Measurements from ENCODE around the gene EPN1.
A peak's percentile ranks its signal among the peaks of the same experiment; 100 is the strongest.

EPN1 gene

DNA sequence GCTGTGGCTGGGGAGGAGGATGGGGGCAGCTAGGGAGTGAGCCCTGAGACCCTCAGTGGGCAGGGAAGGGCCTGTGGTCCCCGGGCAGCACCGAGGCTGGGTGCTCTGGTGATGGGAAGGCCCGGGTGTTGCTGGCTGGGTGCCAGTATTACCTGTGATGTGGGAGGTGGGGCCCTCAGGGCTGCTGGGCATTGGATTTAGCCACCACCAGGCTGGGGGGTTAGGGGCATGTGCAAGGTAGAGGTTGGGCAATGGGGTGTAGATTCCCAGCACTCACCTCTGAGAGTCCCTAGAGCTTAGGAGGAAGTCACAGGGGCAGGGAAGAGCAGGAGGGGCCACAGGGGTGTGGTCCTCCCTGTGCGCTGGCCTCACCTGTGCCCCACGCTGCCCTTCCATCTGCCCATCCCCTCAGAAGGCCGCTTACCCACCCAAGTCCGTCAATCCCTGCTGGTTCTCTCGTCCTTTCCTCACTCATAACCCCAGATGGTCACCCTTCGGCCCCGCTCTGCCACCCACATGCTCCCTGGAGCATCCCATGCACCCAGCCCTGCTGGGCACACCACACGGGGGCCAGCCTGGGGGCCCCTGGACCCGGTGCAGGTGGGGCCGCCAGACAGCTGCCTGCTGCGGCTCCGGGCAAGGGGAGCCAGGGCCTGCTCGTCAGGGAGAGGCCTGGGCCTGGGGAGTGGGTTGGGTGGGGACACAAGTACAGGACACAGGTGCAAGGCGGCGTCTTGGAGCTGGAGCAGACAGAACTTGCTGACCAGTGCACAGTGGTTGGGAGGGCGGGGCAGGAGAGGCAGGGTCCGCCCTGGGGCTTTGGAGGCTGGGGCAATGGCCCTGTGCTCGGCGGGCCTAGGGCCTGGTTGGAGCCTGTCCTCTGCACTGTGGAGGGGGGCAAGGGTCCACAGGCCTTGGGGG is 12.5 kb downstream of the EPN1 start:
- Histone ChIP-seq H2BK15ac (ENCODE audit: low read length) (no peak overlapping the region), H3K27me3 (ENCODE audit: control insufficient read depth in 3 of 3, insufficient read depth in 3 of 3, low read depth in 1 of 3, low read length in 3 of 3) (no peaks in the 10 kb centered on the region), H3K18ac (ENCODE audit: low read length) (no peak overlapping the region), H3K4me3 (ENCODE audit: low read length in 2 of 2) (no peak overlapping the region), H2AFZ (ENCODE audit: low read length) (no peak overlapping the region), H3K79me1 (ENCODE audit: low read depth, low read length) (peaks cover 40% of the 10 kb centered on the region), H3K9ac (ENCODE audit: low read depth, low read length, poor library complexity) (peak overlapping the region; percentile 60), H3K14ac (ENCODE audit: low read length) (peak overlapping the region; percentile 38), H2AK5ac (ENCODE audit: low read depth, low read length) (no peak overlapping the region), H3K27ac (replicated peaks; ENCODE audit: low read length) (no peak overlapping the region), H2BK12ac (ENCODE audit: low read length) (no peak overlapping the region), H2BK120ac (ENCODE audit: low read depth, low read length) (no peak overlapping the region), H3K9me3 (replicated peaks in 1 of 2; ENCODE audit: control insufficient read depth in 2 of 2, insufficient read depth in 1 of 2, low read depth in 1 of 2, low read length in 2 of 2) (peaks cover 0 to 2% of the 10 kb centered on the region in 2 donors), H3K23ac (ENCODE audit: low read depth, low read length, poor library complexity) (peak overlapping the region; percentile 31), H4K91ac (ENCODE audit: low read depth, low read length, poor library complexity) (no peak overlapping the region), H3K36me3 (replicated peaks in 1 of 2; ENCODE audit: control insufficient read depth in 2 of 2, insufficient read depth in 2 of 2, low read length in 2 of 2) (peaks cover 40 to 88% of the 10 kb centered on the region in 2 donors), H4K8ac (ENCODE audit: low read depth, low read length) (no peak overlapping the region), H3K4me1 (ENCODE audit: control insufficient read depth in 2 of 2, insufficient read depth in 1 of 2, low read depth in 1 of 2, low read length in 2 of 2) (no peaks in the 10 kb centered on the region), H2BK5ac (ENCODE audit: low read length) (no peak overlapping the region), H3K4ac (ENCODE audit: low read length) (no peak overlapping the region), H3K4me2 (ENCODE audit: insufficient read depth, low read length, poor library complexity, severe bottlenecking) (no peak overlapping the region)
- DNase-seq (ENCODE audit: low spot score), result no peak
- no CpG with 5 or more reads among the region's 22 CpGs for WGBS, 2 donors (ENCODE audit: extremely low coverage in 2 of 2, insufficient read length in 2 of 2, insufficient replicate concordance in 1 of 2)

DNA sequence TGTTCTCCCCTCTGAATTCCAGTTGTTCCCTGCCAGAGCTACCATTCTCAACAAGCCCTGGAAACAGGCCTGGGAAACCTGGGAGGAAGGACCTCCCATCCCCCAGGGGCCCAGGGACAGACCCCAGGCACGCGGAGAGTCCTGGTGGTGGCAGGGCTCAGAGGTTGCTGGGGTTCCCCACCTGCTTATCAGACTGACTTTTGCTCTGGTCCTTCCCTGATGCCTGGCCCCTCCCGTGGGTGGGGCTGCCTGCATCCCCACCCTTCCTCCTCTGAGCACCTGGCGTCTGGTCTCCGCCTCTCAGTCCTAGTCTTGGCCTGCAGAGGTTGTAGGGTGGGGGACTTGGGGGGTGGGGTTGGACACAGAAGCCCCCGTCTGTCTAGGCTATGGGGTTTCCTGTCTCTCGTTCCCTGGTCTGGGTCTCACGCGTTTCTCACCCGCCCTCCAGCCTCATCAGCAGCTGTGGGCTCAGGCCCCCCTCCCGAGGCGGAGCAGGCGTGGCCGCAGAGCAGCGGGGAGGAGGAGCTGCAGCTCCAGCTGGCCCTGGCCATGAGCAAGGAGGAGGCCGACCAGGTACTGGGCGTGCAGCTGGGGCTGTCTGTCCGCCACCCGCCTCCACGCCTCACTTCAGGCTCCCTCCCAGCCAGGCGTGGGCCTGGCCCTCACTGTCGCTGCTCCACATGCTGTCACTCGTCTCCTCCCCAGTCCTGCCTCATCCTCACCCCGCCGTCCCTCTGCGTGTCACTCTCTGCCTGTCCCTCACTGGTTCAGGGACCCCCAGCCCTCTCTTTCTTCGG is 13.6 kb downstream of the EPN1 start:
- H3K4ac ChIP-seq (ENCODE audit: low read length), result no peak overlapping the region
- H2BK5ac ChIP-seq (ENCODE audit: low read length), result no peak overlapping the region
- H2BK15ac ChIP-seq (ENCODE audit: low read length), result no peak overlapping the region
- H4K8ac ChIP-seq (ENCODE audit: low read depth, low read length), result no peak overlapping the region
- no peak overlapping the region for H2AFZ ChIP-seq (ENCODE audit: low read length)
- no CpG with 5 or more reads among the region's 27 CpGs for WGBS, 2 donors (ENCODE audit: extremely low coverage in 2 of 2, insufficient read length in 2 of 2, insufficient replicate concordance in 1 of 2)
- no peak overlapping the region for H2BK120ac ChIP-seq (ENCODE audit: low read depth, low read length)
- no peak for DNase-seq (ENCODE audit: low spot score)
- no peak overlapping the region for H3K27ac ChIP-seq (replicated peaks; ENCODE audit: low read length)
- H3K27me3 ChIP-seq (ENCODE audit: control insufficient read depth in 3 of 3, insufficient read depth in 3 of 3, low read depth in 1 of 3, low read length in 3 of 3), result no peaks in the 10 kb centered on the region
- H3K79me1 ChIP-seq (ENCODE audit: low read depth, low read length), result peaks cover 40% of the 10 kb centered on the region
- H3K14ac ChIP-seq (ENCODE audit: low read length), result peak overlapping the region; percentile 31
- H2AK5ac ChIP-seq (ENCODE audit: low read depth, low read length), result no peak overlapping the region
- peak overlapping the region; percentile 65 for H3K23ac ChIP-seq (ENCODE audit: low read depth, low read length, poor library complexity)
- no peak overlapping the region for H3K9ac ChIP-seq (ENCODE audit: low read depth, low read length, poor library complexity)
- H3K9me3 ChIP-seq (replicated peaks in 1 of 2; ENCODE audit: control insufficient read depth in 2 of 2, insufficient read depth in 1 of 2, low read depth in 1 of 2, low read length in 2 of 2), result peaks cover 0 to 2% of the 10 kb centered on the region in 2 donors
- H3K4me3 ChIP-seq (ENCODE audit: low read length in 2 of 2), result no peak overlapping the region
- H3K4me2 ChIP-seq (ENCODE audit: insufficient read depth, low read length, poor library complexity, severe bottlenecking), result no peak overlapping the region
- peaks cover 43 to 93% of the 10 kb centered on the region in 2 donors for H3K36me3 ChIP-seq (replicated peaks in 1 of 2; ENCODE audit: control insufficient read depth in 2 of 2, insufficient read depth in 2 of 2, low read length in 2 of 2)
- H4K91ac ChIP-seq (ENCODE audit: low read depth, low read length, poor library complexity), result no peak overlapping the region
- no peaks in the 10 kb centered on the region for H3K4me1 ChIP-seq (ENCODE audit: control insufficient read depth in 2 of 2, insufficient read depth in 1 of 2, low read depth in 1 of 2, low read length in 2 of 2)
- no peak overlapping the region for H3K18ac ChIP-seq (ENCODE audit: low read length)
- peak overlapping the region; percentile 16 for H2BK12ac ChIP-seq (ENCODE audit: low read length)

- Histone ChIP-seq H2AK5ac (ENCODE audit: low read depth, low read length) (no peak overlapping the region), H2AFZ (ENCODE audit: low read length) (no peak overlapping the region), H3K27ac (replicated peaks; ENCODE audit: low read length) (no peak overlapping the region), H2BK5ac (ENCODE audit: low read length) (no peak overlapping the region), H3K23ac (ENCODE audit: low read depth, low read length, poor library complexity) (no peak overlapping the region), H3K4me3 (ENCODE audit: low read length in 2 of 2) (peak overlapping the region in 1 of 2 donors; percentile 13), H2BK120ac (ENCODE audit: low read depth, low read length) (no peak overlapping the region), H2BK12ac (ENCODE audit: low read length) (no peak overlapping the region), H4K91ac (ENCODE audit: low read depth, low read length, poor library complexity) (no peak overlapping the region), H3K14ac (ENCODE audit: low read length) (no peak overlapping the region), H3K9ac (ENCODE audit: low read depth, low read length, poor library complexity) (no peak overlapping the region), H3K4me2 (ENCODE audit: insufficient read depth, low read length, poor library complexity, severe bottlenecking) (no peak overlapping the region), H2BK15ac (ENCODE audit: low read length) (no peak overlapping the region), H3K4ac (ENCODE audit: low read length) (no peak overlapping the region), H3K79me1 (ENCODE audit: low read depth, low read length) (peaks cover 40% of the 10 kb centered on the region), H4K8ac (ENCODE audit: low read depth, low read length) (no peak overlapping the region), H3K4me1 (ENCODE audit: control insufficient read depth in 2 of 2, insufficient read depth in 1 of 2, low read depth in 1 of 2, low read length in 2 of 2) (no peaks in the 10 kb centered on the region), H3K9me3 (replicated peaks in 1 of 2; ENCODE audit: control insufficient read depth in 2 of 2, insufficient read depth in 1 of 2, low read depth in 1 of 2, low read length in 2 of 2) (peaks cover 0 to 2% of the 10 kb centered on the region in 2 donors), H3K36me3 (replicated peaks in 1 of 2; ENCODE audit: control insufficient read depth in 2 of 2, insufficient read depth in 2 of 2, low read length in 2 of 2) (peaks cover 45 to 93% of the 10 kb centered on the region in 2 donors), H3K27me3 (ENCODE audit: control insufficient read depth in 3 of 3, insufficient read depth in 3 of 3, low read depth in 1 of 3, low read length in 3 of 3) (no peaks in the 10 kb centered on the region), H3K18ac (ENCODE audit: low read length) (no peak overlapping the region)
- whole genome bisulfite sequencing, 2 donors (ENCODE audit: extremely low coverage in 2 of 2, insufficient read length in 2 of 2, insufficient replicate concordance in 1 of 2), result no CpG with 5 or more reads among the region's 35 CpGs
- no peak for DNase-seq (ENCODE audit: low spot score)
Observed at GRCh38 chr19:55689411-55690108, 14.5 kb downstream of the EPN1 start.

Measured in neuronal stem cell (in vitro differentiated cells).